ENCODE data around the gene MYCBP2.
"Not testable (repeated sequence)": the region's sequence is repeated elsewhere in the genome, so short reads cannot be mapped to it uniquely, and the experiment has no call there.

MYCBP2 gene, protein sequence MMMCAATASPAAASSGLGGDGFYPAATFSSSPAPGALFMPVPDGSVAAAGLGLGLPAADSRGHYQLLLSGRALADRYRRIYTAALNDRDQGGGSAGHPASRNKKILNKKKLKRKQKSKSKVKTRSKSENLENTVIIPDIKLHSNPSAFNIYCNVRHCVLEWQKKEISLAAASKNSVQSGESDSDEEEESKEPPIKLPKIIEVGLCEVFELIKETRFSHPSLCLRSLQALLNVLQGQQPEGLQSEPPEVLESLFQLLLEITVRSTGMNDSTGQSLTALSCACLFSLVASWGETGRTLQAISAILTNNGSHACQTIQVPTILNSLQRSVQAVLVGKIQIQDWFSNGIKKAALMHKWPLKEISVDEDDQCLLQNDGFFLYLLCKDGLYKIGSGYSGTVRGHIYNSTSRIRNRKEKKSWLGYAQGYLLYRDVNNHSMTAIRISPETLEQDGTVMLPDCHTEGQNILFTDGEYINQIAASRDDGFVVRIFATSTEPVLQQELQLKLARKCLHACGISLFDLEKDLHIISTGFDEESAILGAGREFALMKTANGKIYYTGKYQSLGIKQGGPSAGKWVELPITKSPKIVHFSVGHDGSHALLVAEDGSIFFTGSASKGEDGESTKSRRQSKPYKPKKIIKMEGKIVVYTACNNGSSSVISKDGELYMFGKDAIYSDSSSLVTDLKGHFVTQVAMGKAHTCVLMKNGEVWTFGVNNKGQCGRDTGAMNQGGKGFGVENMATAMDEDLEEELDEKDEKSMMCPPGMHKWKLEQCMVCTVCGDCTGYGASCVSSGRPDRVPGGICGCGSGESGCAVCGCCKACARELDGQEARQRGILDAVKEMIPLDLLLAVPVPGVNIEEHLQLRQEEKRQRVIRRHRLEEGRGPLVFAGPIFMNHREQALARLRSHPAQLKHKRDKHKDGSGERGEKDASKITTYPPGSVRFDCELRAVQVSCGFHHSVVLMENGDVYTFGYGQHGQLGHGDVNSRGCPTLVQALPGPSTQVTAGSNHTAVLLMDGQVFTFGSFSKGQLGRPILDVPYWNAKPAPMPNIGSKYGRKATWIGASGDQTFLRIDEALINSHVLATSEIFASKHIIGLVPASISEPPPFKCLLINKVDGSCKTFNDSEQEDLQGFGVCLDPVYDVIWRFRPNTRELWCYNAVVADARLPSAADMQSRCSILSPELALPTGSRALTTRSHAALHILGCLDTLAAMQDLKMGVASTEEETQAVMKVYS (N-terminal part only)

GRCh38 chr13:77326905-77327604, at the start of gene MYCBP2:
MYCBP2 (minus strand) TSS chr13:77327094; CDS start chr13:77326775, 319 bp downstream.
- DNase-seq (ENCODE audit: low read depth), result peak; percentile 98

DNA sequence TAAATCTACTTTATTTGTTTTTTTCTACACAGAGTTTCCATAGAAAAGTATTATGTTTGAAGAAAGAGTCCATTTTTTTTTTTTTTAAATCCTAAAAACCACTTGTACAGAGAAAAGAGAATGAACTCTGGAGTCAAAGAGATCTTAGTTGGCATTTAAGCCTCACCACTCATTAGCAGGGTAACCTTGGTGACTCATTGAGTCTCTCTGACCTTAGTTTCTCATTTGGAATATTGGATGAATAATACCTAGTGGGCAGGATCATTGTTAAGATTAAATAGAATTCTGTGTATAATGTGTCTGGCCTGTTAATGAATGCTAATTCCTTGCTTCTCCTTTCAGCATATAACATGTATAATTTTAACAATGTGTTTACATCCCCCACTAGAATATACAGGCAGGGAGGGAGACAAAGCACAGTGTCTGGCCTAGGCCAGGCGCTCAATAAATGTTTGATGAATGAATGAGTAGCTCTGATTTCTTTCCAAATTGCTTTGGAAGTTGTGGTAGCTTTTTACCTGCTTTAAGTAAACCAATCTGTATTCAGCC, 48.7 kb upstream of the MYCBP2 start:
- no peak for DNase-seq (ENCODE audit: low read depth)

DNA sequence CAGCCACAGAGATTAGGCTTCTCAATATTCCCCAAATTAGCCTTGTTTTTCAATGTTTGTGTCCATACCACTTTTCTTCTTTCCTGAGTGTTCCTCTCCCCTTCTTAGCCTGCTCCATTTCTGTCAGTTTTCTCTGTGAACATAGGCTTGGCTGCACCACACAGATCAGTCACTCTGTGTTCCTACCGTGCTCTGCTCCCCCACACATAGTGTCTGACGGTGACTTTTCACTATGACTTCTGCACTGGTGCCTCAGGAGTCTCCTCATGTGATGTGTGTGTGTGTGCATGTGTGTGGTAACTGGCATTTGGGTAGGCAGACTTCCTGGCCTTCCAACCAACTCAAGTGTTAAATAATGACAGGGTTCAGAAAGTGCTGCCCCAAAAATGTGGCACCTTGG, 47.9 kb upstream of the MYCBP2 start:
- no peak for DNase-seq (ENCODE audit: low read depth)

DNA sequence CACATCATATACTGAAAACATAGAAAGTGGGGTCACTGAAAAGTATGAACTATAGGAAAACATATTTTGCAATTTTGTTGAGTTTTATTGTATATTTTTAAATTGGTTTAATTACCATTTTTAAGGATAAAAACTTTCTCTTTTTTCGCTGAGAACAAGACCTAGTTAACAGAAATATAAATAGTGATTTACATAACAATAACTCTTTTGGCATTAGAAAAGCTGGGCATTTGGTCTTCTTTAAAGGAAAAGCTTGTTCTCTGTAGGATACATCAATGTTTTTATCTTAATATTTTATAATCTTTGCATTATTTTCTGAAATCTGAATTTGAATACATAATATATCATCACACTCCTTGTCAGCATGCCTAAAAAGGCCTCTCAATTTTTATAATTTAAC, 47.4 kb upstream of the MYCBP2 start:
- DNase-seq (ENCODE audit: low read depth), result no peak

GRCh38 chr13:77373502-77373901, 46.6 kb upstream of the MYCBP2 start:
- no peak for DNase-seq (ENCODE audit: low read depth)

- peak; percentile 50 for DNase-seq (ENCODE audit: low read depth)
These were observed 45.4 kb upstream of the MYCBP2 start for GRCh38 chr13:77372275-77372674.

DNA sequence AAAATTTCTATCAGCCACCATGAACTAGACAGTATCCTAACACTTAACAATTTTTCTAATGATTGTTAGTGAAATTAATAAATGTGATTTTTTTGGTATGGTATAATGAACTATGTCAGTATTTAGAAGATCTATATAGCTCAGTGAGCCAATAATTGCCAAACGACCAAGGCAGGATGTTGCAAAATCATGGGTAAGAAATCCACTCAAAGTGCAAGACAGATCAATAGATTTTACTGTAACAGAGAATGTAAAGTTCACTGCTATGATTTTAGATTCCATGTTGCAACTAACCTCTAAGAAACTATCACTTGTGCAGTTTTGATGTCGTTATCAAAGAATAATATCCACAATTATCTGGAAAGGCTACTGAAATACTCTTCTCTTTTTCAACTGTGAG, 44.0 kb upstream of the MYCBP2 start:
- no peak for DNase-seq (ENCODE audit: low read depth)

GRCh38 chr13:77362166-77362565, 35.3 kb upstream of the MYCBP2 start:
- no peak for DNase-seq (ENCODE audit: low read depth)

- DNase-seq (ENCODE audit: low read depth), result no peak
These were observed 33.3 kb upstream of the MYCBP2 start for GRCh38 chr13:77360032-77360685.

- peak; percentile 13 for DNase-seq (ENCODE audit: low read depth)
These were observed 32.3 kb upstream of the MYCBP2 start for GRCh38 chr13:77359171-77359570.

GRCh38 chr13:77358001-77358400, 31.1 kb upstream of the MYCBP2 start:
- DNase-seq (ENCODE audit: low read depth), result no peak

GRCh38 chr13:77356155-77356554, 29.3 kb upstream of the MYCBP2 start:
- DNase-seq (ENCODE audit: low read depth), result no peak

- DNase-seq (ENCODE audit: low read depth), result no peak
These were observed 27.1 kb upstream of the MYCBP2 start for GRCh38 chr13:77353995-77354394.

- no peak for DNase-seq (ENCODE audit: low read depth)
These were observed 24.4 kb upstream of the MYCBP2 start for GRCh38 chr13:77351315-77351714.

GRCh38 chr13:77350811-77351210, 23.9 kb upstream of the MYCBP2 start:
- no peak for DNase-seq (ENCODE audit: low read depth)

DNA sequence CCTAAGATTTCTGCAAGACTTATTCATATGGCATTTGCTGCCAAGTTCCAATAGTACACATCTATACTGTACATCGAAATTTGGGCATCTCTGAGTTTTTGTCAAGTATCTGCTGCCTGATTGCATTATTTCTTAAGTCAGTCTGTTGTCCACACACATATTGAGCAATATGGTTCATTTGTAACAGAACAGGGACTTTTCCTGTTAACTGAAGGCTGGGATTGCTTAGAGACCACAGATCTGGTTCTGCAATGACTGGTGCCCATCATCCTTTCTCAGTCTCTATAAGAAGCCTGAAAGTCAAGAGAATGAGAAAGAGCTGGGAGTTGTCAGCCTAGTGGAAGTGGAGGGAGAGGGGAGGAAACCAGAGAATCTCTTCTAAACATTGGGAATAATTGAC, 22.5 kb upstream of the MYCBP2 start:
- no peak for DNase-seq (ENCODE audit: low read depth)

DNA sequence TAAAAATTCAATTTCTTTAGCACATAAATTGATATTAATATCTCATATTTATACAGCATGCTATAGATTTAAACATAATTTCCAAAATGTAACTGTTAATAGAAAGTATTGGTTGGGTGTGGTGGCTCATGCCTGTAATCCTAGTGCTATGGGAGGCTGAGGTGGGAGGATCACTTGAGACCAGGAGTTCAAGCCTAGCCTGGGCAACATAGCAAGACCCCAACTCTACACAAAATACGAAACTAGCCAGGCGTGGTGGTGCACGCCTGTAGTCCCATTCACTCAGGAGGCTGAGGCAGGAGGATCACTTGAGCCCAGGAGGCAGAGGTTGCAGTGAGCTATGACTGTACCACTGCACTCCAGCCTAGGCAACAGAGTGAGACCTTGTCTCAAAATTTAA, 20.5 kb upstream of the MYCBP2 start:
- not testable (repeated sequence) for DNase-seq (ENCODE audit: low read depth)

- DNase-seq (ENCODE audit: low read depth), result no peak
These were observed 18.4 kb upstream of the MYCBP2 start for GRCh38 chr13:77345150-77345780.

DNA sequence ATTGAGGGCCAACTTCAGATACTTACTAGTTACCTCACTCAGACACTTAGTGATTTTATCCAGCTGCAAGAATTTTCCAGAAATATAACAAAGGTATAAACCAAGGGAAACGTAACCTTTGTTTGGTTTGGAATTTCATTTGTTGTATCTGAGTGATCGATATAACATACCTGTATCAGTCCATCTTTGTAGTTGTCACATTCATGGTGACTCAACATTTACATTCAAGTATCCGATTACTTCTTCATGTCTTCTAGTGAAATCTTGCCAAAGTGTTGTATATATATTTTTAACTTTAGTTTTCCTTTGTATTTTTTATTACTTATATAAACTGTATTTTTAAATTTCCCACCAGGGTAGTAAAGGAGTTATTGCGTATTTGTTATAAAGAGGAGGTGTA, 16.9 kb upstream of the MYCBP2 start:
- no peak for DNase-seq (ENCODE audit: low read depth)

- no peak for DNase-seq (ENCODE audit: low read depth)
These were observed 12.5 kb upstream of the MYCBP2 start for GRCh38 chr13:77339408-77339807.
